Esophagus muscularis mucosa (tissue), 4 donors: Measurements from ENCODE around the gene TLX2. TPM values are rescaled to one million over a fixed set of nuclear protein-coding genes. Genes with fewer than 3 reads are reported as not detected.
"Not testable (repeated sequence)": the region's sequence is repeated elsewhere in the genome, so short reads cannot be mapped to it uniquely, and the experiment has no call there.

Experiments used
- DNase-seq: peaks from one replicate; pipeline ENCODE4 v3.0.0-alpha.2; 2017; ENCODE audit errors: extremely low spot score
- H3K27ac ChIP-seq, 4 donors: fragments of 200-600 bp; sonication (generic); replicated peaks in 1 of 4; 1 replicate in 3 of 4; 2 replicates in 1 of 4; pipeline ENCODE4 v1.5.1; 2016 to 2019; ENCODE audit warnings: mild to moderate bottlenecking in 1 of 4
- H3K27me3 ChIP-seq, 4 donors: fragments of 200-600 bp; sonication (generic); one replicate each; pipeline versions ENCODE4 v1.5.1 to v1.6.0; 2016 to 2019
- H3K36me3 ChIP-seq, 4 donors: fragments of 200-600 bp; sonication (generic); one replicate each; pipeline ENCODE4 v1.5.1; 2016 to 2019
- H3K4me1 ChIP-seq, 4 donors: fragments of 200-600 bp; sonication (generic); one replicate each; pipeline ENCODE4 v1.5.1; 2016 to 2019
- H3K4me3 ChIP-seq, 4 donors: fragments of 200-600 bp; sonication (generic); 1 replicate in 2 of 4; 2 replicates in 2 of 4; pipeline ENCODE4 v1.5.1; 2016 to 2019; ENCODE audit warnings: mild to moderate bottlenecking in 4 of 4, moderate library complexity in 1 of 4
- H3K9me3 ChIP-seq, 4 donors: fragments of 200-600 bp; sonication (generic); 1 replicate in 3 of 4; 2 replicates in 1 of 4; pipeline ENCODE4 v1.5.1; 2016 to 2019
- EP300 ChIP-seq: sonication (generic); formaldehyde crosslinking; IDR thresholded peaks from one replicate; pipeline ENCODE4 v1.6.1; 2017; ENCODE audit warnings: antibody characterized with exemption
- POLR2A ChIP-seq: fragments of 450-650 bp; IDR thresholded peaks from one replicate; pipeline ENCODE4 v1.6.1; 2017; ENCODE audit warnings: antibody characterized with exemption, moderate library complexity, mild to moderate bottlenecking, low read depth
- POLR2AphosphoS5 ChIP-seq, 2 donors: sonication (generic); formaldehyde crosslinking; IDR thresholded peaks; one replicate each; pipeline ENCODE4 v1.6.1; 2017; ENCODE audit warnings: antibody characterized with exemption in 2 of 2
- WGBS: methylation state at CpG from one replicate; pipeline ENCODE4 v1.1.5; 2018; 5-methylcytosine and 5-hydroxymethylcytosine counted together
- intact Hi-C: fragments of 100-400 bp; cut with DNase I; formaldehyde crosslinking; loops from one replicate; pipeline ENCODE4 v1.15.1; 2023
- total RNA-seq, 4 donors: library from RNA; depleted of rRNA; stranded (reverse); fragments of >200 nt; gene quantifications; one replicate each; pipeline versions ENCODE4 v1.1.0 to v1.2.1, GENCODE V29; 2016
- TF ChIP-seq, protein P1 (sequence below), 3 experiments: fragments of 200-600 bp in 2 of 3; fragments of 450-650 bp in 1 of 3; sonication (generic) in 2 of 3; IDR thresholded peaks; one replicate each; pipeline ENCODE4 v1.5.1; 2017 to 2019; ENCODE audit warnings: antibody characterized with exemption in 3 of 3, mild to moderate bottlenecking in 2 of 3, moderate library complexity in 1 of 3

TLX2 gene
- total RNA-seq, 4 donors from 2014 or later = 0.42 to 0.99 (median 0.84) TPM; not detected in 1

DNA sequence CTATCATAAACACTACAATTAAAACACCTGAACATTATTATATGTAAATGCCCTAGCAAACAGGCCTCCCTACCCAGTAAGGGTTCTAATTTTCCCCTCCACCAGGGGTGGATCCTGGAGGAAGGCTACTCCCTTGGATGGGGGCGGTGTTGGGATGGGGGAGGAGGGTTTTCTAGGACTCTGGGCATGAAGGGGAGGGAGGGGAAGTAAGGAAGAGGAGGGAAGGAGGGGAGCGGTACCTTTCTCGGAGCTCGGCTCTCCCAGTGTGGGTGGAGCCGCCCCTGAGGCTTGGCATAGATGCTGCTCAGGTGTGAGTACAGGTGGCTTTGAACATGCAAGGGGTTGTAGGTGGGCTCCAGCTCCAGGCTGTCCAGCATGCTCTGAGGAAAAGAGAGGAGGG is 45.7 kb downstream of the TLX2 start:
- peaks cover 0 to 11% (median 7%) of the 10 kb centered on the region in 4 donors for H3K36me3 ChIP-seq
- H3K4me1 ChIP-seq = peaks cover 7 to 11% (median 11%) of the 10 kb centered on the region in 4 donors
- intact Hi-C loops = no loop called here
- H3K27ac ChIP-seq = no peak overlapping the region
- 36% methylated on average over 5 of the region's 5 CpGs for WGBS
- H3K9me3 ChIP-seq = no peaks in the 10 kb centered on the region
- DNase-seq = no peak
- H3K4me3 ChIP-seq = no peak overlapping the region
- peaks cover 0 to 29% (median 0%) of the 10 kb centered on the region in 4 donors for H3K27me3 ChIP-seq
- TF ChIP-seq EP300 (no peak), POLR2A (no peak), POLR2AphosphoS5 (IDR thresholded peaks at IDR 0.05) (no peak)
- TF ChIP-seq, protein P1, sequence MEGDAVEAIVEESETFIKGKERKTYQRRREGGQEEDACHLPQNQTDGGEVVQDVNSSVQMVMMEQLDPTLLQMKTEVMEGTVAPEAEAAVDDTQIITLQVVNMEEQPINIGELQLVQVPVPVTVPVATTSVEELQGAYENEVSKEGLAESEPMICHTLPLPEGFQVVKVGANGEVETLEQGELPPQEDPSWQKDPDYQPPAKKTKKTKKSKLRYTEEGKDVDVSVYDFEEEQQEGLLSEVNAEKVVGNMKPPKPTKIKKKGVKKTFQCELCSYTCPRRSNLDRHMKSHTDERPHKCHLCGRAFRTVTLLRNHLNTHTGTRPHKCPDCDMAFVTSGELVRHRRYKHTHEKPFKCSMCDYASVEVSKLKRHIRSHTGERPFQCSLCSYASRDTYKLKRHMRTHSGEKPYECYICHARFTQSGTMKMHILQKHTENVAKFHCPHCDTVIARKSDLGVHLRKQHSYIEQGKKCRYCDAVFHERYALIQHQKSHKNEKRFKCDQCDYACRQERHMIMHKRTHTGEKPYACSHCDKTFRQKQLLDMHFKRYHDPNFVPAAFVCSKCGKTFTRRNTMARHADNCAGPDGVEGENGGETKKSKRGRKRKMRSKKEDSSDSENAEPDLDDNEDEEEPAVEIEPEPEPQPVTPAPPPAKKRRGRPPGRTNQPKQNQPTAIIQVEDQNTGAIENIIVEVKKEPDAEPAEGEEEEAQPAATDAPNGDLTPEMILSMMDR (IDR thresholded peaks at IDR 0.05) = no peak

DNA sequence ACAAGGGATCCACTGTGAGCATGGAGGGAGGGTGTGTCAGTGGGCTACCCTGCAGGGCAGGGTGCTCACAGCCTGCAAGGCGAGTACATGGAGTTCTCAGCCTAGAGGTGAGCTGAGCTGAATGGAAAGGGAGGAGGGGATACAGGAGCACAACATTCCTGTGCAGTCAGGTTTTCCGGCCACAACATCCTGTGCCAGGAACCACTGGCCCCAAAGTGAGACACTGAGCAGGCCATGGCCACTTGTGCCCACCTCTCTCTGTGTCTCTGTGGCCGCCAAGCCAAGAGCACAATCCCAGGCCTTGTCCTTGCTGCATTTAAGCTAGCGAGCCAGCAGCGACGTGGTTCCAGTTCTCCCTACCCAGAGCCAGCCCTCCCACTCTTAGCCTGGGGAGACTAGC is 46.3 kb downstream of the TLX2 start:
- peaks cover 0 to 11% (median 7%) of the 10 kb centered on the region in 4 donors for H3K36me3 ChIP-seq
- H3K4me3 ChIP-seq = no peak overlapping the region
- intact Hi-C loops = no loop called here
- H3K9me3 ChIP-seq = no peaks in the 10 kb centered on the region
- 73% methylated on average over 5 of the region's 6 CpGs for WGBS
- TF ChIP-seq POLR2A (no peak), POLR2AphosphoS5 (IDR thresholded peaks at IDR 0.05) (no peak), EP300 (no peak)
- TF ChIP-seq, protein P1 (IDR thresholded peaks at IDR 0.05) = no peak
- H3K27ac ChIP-seq = no peak overlapping the region
- peaks cover 0 to 29% (median 0%) of the 10 kb centered on the region in 4 donors for H3K27me3 ChIP-seq
- H3K4me1 ChIP-seq = peaks cover 3 to 4% (median 4%) of the 10 kb centered on the region in 4 donors
- DNase-seq = no peak

DNA sequence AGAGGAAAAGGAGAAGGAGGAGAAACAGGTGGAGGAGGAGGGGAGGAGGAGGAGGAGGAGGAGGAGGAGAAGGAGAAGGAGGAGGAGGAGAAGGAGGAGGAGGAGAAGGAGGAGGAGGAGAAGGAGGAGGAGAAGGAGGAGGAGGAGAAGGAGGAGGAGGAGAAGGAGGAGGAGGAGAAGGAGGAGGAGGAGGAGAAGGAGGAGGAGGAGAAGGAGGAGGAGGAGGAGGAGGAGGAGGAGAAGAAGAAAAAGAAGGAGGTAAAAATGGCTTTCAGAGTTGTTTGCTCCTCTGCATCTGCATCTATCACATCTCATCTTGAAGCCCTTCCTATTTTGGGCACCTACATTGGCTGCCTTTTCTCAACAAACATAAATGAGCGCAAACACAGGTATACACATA is 46.8 kb downstream of the TLX2 start:
- intact Hi-C loops, H3K27ac ChIP-seq, H3K4me1 ChIP-seq, DNase-seq, H3K36me3 ChIP-seq, H3K9me3 ChIP-seq, H3K4me3 ChIP-seq: not testable (repeated sequence)
- peaks cover 0 to 29% (median 0%) of the 10 kb centered on the region in 4 donors for H3K27me3 ChIP-seq
- WGBS = 94% methylated on average over 1 of the region's 1 CpG

DNA sequence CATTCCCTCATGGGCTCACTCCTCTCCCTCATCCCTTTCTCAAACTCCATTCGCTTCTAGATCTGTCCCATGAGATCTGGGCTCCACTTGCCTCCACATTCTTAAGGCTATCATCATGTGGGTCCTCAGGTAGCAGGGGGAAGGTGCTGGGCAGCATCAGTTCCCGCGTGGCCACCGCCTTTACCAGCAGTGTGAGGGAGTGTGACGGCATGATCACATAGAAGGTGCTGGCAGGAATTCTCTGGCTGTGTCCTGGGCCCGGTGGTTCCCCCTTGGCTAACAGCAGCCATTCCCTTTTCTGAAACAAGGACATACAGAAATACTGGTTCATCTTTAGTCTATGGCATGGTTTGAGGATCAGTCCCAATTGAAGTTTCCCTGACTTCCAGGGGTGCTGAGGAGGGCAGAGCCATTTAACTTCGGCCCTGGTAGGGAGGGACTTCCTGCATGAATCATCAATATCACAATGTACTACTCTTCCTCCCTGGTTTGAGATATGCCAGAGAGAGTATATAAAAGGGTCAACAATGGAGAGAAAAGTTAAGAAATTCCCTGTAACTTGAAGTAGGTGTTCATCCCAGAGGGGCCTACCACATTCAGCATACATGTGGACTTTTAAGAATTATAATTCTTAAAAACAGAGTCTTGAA is 48.0 kb downstream of the TLX2 start:
- Histone ChIP-seq H3K4me3 (no peak overlapping the region), H3K4me1 (no peaks in the 10 kb centered on the region), H3K27me3 (peaks cover 0 to 29% (median 0%) of the 10 kb centered on the region in 4 donors), H3K36me3 (no peaks in the 10 kb centered on the region), H3K27ac (no peak overlapping the region), H3K9me3 (no peaks in the 10 kb centered on the region)
- TF ChIP-seq EP300 = no peak
- no peak for TF ChIP-seq POLR2A
- TF ChIP-seq POLR2AphosphoS5 (IDR thresholded peaks at IDR 0.05) = no peak
- TF ChIP-seq, protein P1 (IDR thresholded peaks at IDR 0.05) = no peak
- 83% methylated on average over 6 of the region's 7 CpGs for WGBS
- intact Hi-C loops = no loop called here
- DNase-seq = no peak

DNA sequence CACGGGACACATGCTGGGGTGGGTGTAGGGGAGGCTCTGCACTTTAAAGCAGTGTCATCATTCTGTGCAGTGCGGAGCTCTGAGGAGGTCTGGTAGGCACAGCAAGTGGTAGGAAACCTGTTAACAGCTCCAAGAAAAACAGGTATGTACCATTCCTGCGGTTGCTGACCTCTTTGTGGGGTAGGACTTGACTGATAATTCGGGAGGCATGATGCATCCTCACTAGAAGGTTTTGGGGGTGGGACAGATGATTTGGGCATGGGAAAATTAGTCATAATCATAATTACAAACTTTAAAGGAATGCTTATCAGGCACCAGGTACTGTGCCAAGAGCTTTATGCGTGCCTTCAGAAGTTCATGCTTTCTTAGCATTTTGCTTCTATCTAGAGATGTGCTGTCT is 50.0 kb downstream of the TLX2 start:
- Histone ChIP-seq H3K27ac (no peak overlapping the region), H3K27me3 (peaks cover 0 to 29% (median 0%) of the 10 kb centered on the region in 4 donors), H3K36me3 (no peaks in the 10 kb centered on the region), H3K4me3 (no peak overlapping the region), H3K4me1 (no peaks in the 10 kb centered on the region), H3K9me3 (no peaks in the 10 kb centered on the region)
- no peak for DNase-seq
- no peak for TF ChIP-seq POLR2A
- no peak for TF ChIP-seq EP300
- WGBS = 74% methylated on average over 5 of the region's 5 CpGs
- intact Hi-C loops = no loop called here
